ENCODE measurements around the gene BTN2A1. TPM values are rescaled to one million over a fixed set of nuclear protein-coding genes. Genes with fewer than 3 reads are reported as not detected.
"Not testable (repeated sequence)": the region's sequence is repeated elsewhere in the genome, so short reads cannot be mapped to it uniquely, and the experiment has no call there.

Gene BTN2A1
- total RNA-seq, 1 experiment from 2014 or later, result 13.1 TPM

- Histone ChIP-seq H4K20me1 (ENCODE audit: low read length) (no peaks in the 10 kb centered on the region), H3K27me3 (ENCODE audit: low read length) (no peaks in the 10 kb centered on the region), H3K36me3 (ENCODE audit: low read depth, low read length) (no peaks in the 10 kb centered on the region), H3K27ac (ENCODE audit: low read length) (no peak overlapping the region), H3K79me2 (ENCODE audit: low read length) (no peaks in the 10 kb centered on the region), H2AFZ (ENCODE audit: low read length) (no peak overlapping the region), H3F3A (ENCODE audit: low read length, unreplicated experiment) (no peaks in the 10 kb centered on the region), H3K4me3 (ENCODE audit: low read length) (no peak overlapping the region), H3K9me2 (replicated peaks; ENCODE audit: low read length) (no peaks in the 10 kb centered on the region), H3K4me1 (ENCODE audit: insufficient read depth, low read length) (peaks cover 5% of the 10 kb centered on the region; the same call in 1 of the 2 replicates), H3K4me2 (ENCODE audit: low read length) (no peak overlapping the region), H3K9me3 (ENCODE audit: low read length) (no peaks in the 10 kb centered on the region), H3K9ac (ENCODE audit: low read length) (no peak overlapping the region)
- intact Hi-C loops (cut with micrococcal nuclease), result no loop called here
- ChIA-PET CTCF (no interaction called here), POLR2A (ENCODE audit: unreplicated experiment) (no interaction called here)
- DNase-seq, result no peak
- no peak for ATAC-seq
- no peak for TF ChIP-seq EZH2phosphoT487 (IDR thresholded peaks at IDR 0.05; ENCODE audit: borderline replicate concordance, low read length)
- no peak for TF ChIP-seq CTCF (conservative IDR thresholded peaks at IDR 0.05; ENCODE audit: low read depth, low read length)
- no peak for TF ChIP-seq EZH2 (IDR thresholded peaks at IDR 0.05; ENCODE audit: low read length, unreplicated experiment)
- BruUV-seq (replicated peaks), result no TSS peak
Observed at GRCh38 chr6:26416288-26416687, 41.5 kb upstream of the BTN2A1 start.

- H3K4me1 ChIP-seq (ENCODE audit: insufficient read depth, low read length); H3K36me3 ChIP-seq (ENCODE audit: low read depth, low read length); DNase-seq; H3F3A ChIP-seq (ENCODE audit: low read length, unreplicated experiment); H3K4me3 ChIP-seq (ENCODE audit: low read length); H3K27ac ChIP-seq (ENCODE audit: low read length); intact Hi-C loops (cut with micrococcal nuclease); H4K20me1 ChIP-seq (ENCODE audit: low read length); H3K9me3 ChIP-seq (ENCODE audit: low read length); POLR2A ChIA-PET (ENCODE audit: unreplicated experiment); H3K9ac ChIP-seq (ENCODE audit: low read length); H3K27me3 ChIP-seq (ENCODE audit: low read length); CTCF ChIA-PET; H3K79me2 ChIP-seq (ENCODE audit: low read length); H3K4me2 ChIP-seq (ENCODE audit: low read length); H2AFZ ChIP-seq (ENCODE audit: low read length); H3K9me2 ChIP-seq (replicated peaks; ENCODE audit: low read length); ATAC-seq; BruUV-seq (replicated peaks): not testable (repeated sequence)
Observed at GRCh38 chr6:26418077-26418476, 39.7 kb upstream of the BTN2A1 start.

- H3K4me3 ChIP-seq (ENCODE audit: low read length); intact Hi-C loops (cut with micrococcal nuclease); POLR2A ChIA-PET (ENCODE audit: unreplicated experiment): not testable (repeated sequence)
Observed at GRCh38 chr6:26418795-26419194, 39.0 kb upstream of the BTN2A1 start.

GRCh38 chr6:26420688-26421171 lies 37.0 kb upstream of the BTN2A1 start:
- H3F3A ChIP-seq (ENCODE audit: low read length, unreplicated experiment), result no peaks in the 10 kb centered on the region
- H3K9me3 ChIP-seq (ENCODE audit: low read length), result no peaks in the 10 kb centered on the region
- H3K27me3 ChIP-seq (ENCODE audit: low read length), result no peaks in the 10 kb centered on the region
- H3K9me2 ChIP-seq (replicated peaks; ENCODE audit: low read length), result no peaks in the 10 kb centered on the region
- H3K36me3 ChIP-seq (ENCODE audit: low read depth, low read length), result no peaks in the 10 kb centered on the region
- H3K79me2 ChIP-seq (ENCODE audit: low read length), result peaks cover 5% of the 10 kb centered on the region; the same call in 1 of the 2 replicates
- TF ChIP-seq EZH2phosphoT487 (IDR thresholded peaks at IDR 0.05; ENCODE audit: borderline replicate concordance, low read length) (no peak), CTCF (conservative IDR thresholded peaks at IDR 0.05; ENCODE audit: low read depth, low read length) (peak; percentile 63), EZH2 (IDR thresholded peaks at IDR 0.05; ENCODE audit: low read length, unreplicated experiment) (no peak)
- H3K9ac ChIP-seq (ENCODE audit: low read length), result peak overlapping the region; percentile 79; the same call in 1 of the 2 replicates
- no peaks in the 10 kb centered on the region for H4K20me1 ChIP-seq (ENCODE audit: low read length)
- peak overlapping the region; percentile 84 for H3K4me2 ChIP-seq (ENCODE audit: low read length)
- BruUV-seq (replicated peaks), result no TSS peak
- H3K4me3 ChIP-seq (ENCODE audit: low read length), result peak overlapping the region; percentile 86
- ChIA-PET CTCF (interaction anchor here (0.6 kb wide), 1 partner anchor 84 kb away, joined by 5 read pairs; no protein-coding TSS in a partner anchor), POLR2A (ENCODE audit: unreplicated experiment) (no interaction called here)
- H3K27ac ChIP-seq (ENCODE audit: low read length), result no peak overlapping the region
- peaks cover 8% of the 10 kb centered on the region; the same call in 1 of the 2 replicates for H3K4me1 ChIP-seq (ENCODE audit: insufficient read depth, low read length)
- intact Hi-C loops (cut with micrococcal nuclease), result no loop called here
- peak; percentile 21 for ATAC-seq
- peak; percentile 43 for DNase-seq
- peak overlapping the region; percentile 98 for H2AFZ ChIP-seq (ENCODE audit: low read length)

More at GRCh38 chr6:26418795-26419194, 39.0 kb upstream of the BTN2A1 start:
- H3K9me2 ChIP-seq (replicated peaks; ENCODE audit: low read length); H4K20me1 ChIP-seq (ENCODE audit: low read length); H3K4me1 ChIP-seq (ENCODE audit: insufficient read depth, low read length); H3K79me2 ChIP-seq (ENCODE audit: low read length); BruUV-seq (replicated peaks); H3F3A ChIP-seq (ENCODE audit: low read length, unreplicated experiment); H2AFZ ChIP-seq (ENCODE audit: low read length); ATAC-seq; H3K27ac ChIP-seq (ENCODE audit: low read length); DNase-seq; H3K27me3 ChIP-seq (ENCODE audit: low read length); H3K9ac ChIP-seq (ENCODE audit: low read length); CTCF ChIA-PET; H3K36me3 ChIP-seq (ENCODE audit: low read depth, low read length); H3K9me3 ChIP-seq (ENCODE audit: low read length); H3K4me2 ChIP-seq (ENCODE audit: low read length): not testable (repeated sequence)
